HG02852 (cell line): ENCODE results near the gene FBXL14.

Experiments
- ATAC-seq: cut with Tn5 transposase; IDR thresholded peaks from one replicate; pipeline ENCODE4 v1.9.1; 2021; ENCODE audit warnings: mild to moderate bottlenecking, moderate library complexity; ENCODE audit not compliant: unreplicated experiment

FBXL14 gene

GRCh38 chr12:1540690-1541089 is 53.7 kb downstream of the FBXL14 start:
- no peak for ATAC-seq

- ATAC-seq = no peak
These were observed 55.2 kb downstream of the FBXL14 start for GRCh38 chr12:1539135-1539534.

GRCh38 chr12:1536817-1537216 is 57.6 kb downstream of the FBXL14 start:
- no peak for ATAC-seq

GRCh38 chr12:1534748-1535147 is 59.6 kb downstream of the FBXL14 start:
- ATAC-seq = peak; percentile 21

- peak; percentile 51 for ATAC-seq
These were observed 60.6 kb downstream of the FBXL14 start for GRCh38 chr12:1533602-1534304.

- ATAC-seq = peak; percentile 5
These were observed 61.2 kb downstream of the FBXL14 start for GRCh38 chr12:1533205-1533601.

- no peak for ATAC-seq
These were observed 61.8 kb downstream of the FBXL14 start for GRCh38 chr12:1532375-1533165.

GRCh38 chr12:1531654-1532374 is 62.6 kb downstream of the FBXL14 start:
- ATAC-seq = no peak

- no peak for ATAC-seq
These were observed 63.2 kb downstream of the FBXL14 start for GRCh38 chr12:1531153-1531653.

GRCh38 chr12:1530592-1531152 is 63.7 kb downstream of the FBXL14 start:
- ATAC-seq = no peak

GRCh38 chr12:1529862-1530591 is 64.4 kb downstream of the FBXL14 start:
- peak; percentile 23 for ATAC-seq

- no peak for ATAC-seq
These were observed 65.0 kb downstream of the FBXL14 start for GRCh38 chr12:1529228-1529861.

GRCh38 chr12:1528791-1529190 is 65.6 kb downstream of the FBXL14 start:
- no peak for ATAC-seq

GRCh38 chr12:1527789-1528188 is 66.6 kb downstream of the FBXL14 start:
- no peak for ATAC-seq

- no peak for ATAC-seq
These were observed 68.5 kb downstream of the FBXL14 start for GRCh38 chr12:1525858-1526257.

- ATAC-seq = no peak
These were observed 70.8 kb downstream of the FBXL14 start for GRCh38 chr12:1523558-1524050.

- ATAC-seq = no peak
These were observed 71.3 kb downstream of the FBXL14 start for GRCh38 chr12:1523046-1523445.

GRCh38 chr12:1519642-1520041 is 74.7 kb downstream of the FBXL14 start:
- ATAC-seq = no peak

GRCh38 chr12:1518591-1519516 is 75.5 kb downstream of the FBXL14 start:
- ATAC-seq = no peak
